ENCODE measurements around the gene PCGF2.
A peak's percentile ranks its signal among the peaks of the same experiment; 100 is the strongest.

PCGF2 gene

DNA sequence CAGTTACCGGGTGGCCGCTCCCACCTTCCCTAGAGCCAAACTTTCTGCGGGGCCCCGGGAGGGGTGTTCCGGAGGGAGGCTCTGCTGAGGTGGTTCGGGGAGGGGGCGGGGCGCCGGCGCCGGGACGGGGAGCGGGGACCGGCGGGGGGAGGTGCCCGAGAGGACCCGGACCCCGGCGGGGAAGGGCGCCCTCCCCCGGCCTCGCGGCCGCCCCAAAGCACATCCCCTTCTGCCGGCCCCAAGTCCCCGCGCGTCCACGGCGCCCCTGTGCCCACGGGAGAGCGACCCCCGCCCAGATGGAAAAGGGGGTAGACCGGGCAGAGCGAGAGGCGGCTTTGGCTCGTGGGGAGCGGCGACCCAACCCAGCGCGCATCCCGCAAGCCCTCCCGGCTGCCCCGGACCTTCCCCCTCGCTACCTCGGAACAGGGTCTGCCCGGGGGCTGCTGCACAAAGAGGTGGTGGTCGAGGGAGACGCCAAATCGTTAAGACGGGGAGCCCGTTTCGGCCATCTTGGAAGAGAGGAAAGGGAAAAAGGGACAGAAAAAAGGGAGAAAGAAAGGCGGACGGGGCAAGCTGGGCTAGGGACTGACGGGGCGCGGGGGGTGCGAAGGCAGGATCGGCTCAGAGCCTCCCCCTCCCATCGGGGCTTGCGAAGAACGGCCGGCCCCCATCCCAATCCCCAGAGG lies 530 bp downstream of the PCGF2 start:
- Histone ChIP-seq H3K4me1 (ENCODE audit: low read length) (peaks cover 17% of the 10 kb centered on the region; the same call in 1 of the 2 replicates), H3K9me2 (replicated peaks; ENCODE audit: insufficient read depth, low read length) (no peaks in the 10 kb centered on the region), H3F3A (ENCODE audit: insufficient read depth, low read length) (peaks cover 25% of the 10 kb centered on the region), H3K36me3 (replicated peaks; ENCODE audit: insufficient read depth, low read length) (no peaks in the 10 kb centered on the region), H3K79me2 (ENCODE audit: low read length) (peaks cover under 1% of the 10 kb centered on the region), H3K27ac (ENCODE audit: low read length) (no peak overlapping the region), H3K27me3 (replicated peaks; ENCODE audit: insufficient read depth, low read length) (peaks cover 22% of the 10 kb centered on the region), H3K9ac (ENCODE audit: low read length) (peak overlapping the region; percentile 26; the same call in 1 of the 2 replicates), H4K20me1 (ENCODE audit: insufficient read depth, low read length) (no peaks in the 10 kb centered on the region), H3K9me3 (replicated peaks; ENCODE audit: insufficient read depth, low read length) (no peaks in the 10 kb centered on the region), H3K4me3 (ENCODE audit: low read length) (peak overlapping the region; percentile 82), H3K4me2 (ENCODE audit: low read depth, low read length) (peak overlapping the region; percentile 100), H2AFZ (ENCODE audit: low read length) (peak overlapping the region; percentile 92)
- no peak for DNase-seq
- TF ChIP-seq EZH2 (optimal IDR thresholded peaks at IDR 0.05; ENCODE audit: low read depth, low read length) (no peak), EZH2phosphoT487 (IDR thresholded peaks at IDR 0.05; ENCODE audit: low read length) (no peak)
- TF ChIP-seq, protein P1, sequence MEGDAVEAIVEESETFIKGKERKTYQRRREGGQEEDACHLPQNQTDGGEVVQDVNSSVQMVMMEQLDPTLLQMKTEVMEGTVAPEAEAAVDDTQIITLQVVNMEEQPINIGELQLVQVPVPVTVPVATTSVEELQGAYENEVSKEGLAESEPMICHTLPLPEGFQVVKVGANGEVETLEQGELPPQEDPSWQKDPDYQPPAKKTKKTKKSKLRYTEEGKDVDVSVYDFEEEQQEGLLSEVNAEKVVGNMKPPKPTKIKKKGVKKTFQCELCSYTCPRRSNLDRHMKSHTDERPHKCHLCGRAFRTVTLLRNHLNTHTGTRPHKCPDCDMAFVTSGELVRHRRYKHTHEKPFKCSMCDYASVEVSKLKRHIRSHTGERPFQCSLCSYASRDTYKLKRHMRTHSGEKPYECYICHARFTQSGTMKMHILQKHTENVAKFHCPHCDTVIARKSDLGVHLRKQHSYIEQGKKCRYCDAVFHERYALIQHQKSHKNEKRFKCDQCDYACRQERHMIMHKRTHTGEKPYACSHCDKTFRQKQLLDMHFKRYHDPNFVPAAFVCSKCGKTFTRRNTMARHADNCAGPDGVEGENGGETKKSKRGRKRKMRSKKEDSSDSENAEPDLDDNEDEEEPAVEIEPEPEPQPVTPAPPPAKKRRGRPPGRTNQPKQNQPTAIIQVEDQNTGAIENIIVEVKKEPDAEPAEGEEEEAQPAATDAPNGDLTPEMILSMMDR (IDR thresholded peaks at IDR 0.05; ENCODE audit: low read length), result no peak

DNA sequence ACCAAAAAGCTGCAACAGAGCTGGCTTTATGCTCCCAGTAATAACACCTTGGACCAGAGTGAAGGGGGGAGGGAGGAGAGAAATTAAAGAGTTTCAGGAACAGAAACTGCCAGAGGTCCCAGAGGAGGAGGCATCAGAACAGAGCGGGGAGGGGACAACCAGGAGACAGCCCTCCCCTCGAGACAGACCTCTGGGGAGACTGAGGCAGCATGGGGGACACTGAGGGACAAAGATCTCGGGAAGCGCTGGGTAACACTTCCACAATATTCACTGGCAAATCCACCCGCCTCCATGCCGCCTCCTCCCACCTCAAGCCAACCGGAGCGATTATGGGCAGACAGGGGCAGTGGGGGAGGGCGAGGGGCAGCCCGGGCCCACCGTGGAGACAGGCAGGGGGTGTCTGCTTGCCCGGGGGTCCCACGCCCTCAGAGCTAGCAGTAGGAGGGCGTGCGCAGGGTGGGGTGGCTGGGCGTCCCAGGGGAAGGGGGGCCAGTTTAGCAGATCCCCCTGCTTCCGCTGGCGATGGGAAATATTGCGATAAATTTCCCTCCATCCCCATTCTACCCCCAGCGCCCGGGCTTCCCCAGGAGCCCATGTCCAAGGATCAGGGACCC lies 1.2 kb downstream of the PCGF2 start:
- no peaks in the 10 kb centered on the region for H3K79me2 ChIP-seq (ENCODE audit: low read length)
- no peak for TF ChIP-seq EZH2phosphoT487 (IDR thresholded peaks at IDR 0.05; ENCODE audit: low read length)
- TF ChIP-seq EZH2 (optimal IDR thresholded peaks at IDR 0.05; ENCODE audit: low read depth, low read length), result no peak
- TF ChIP-seq, protein P1 (IDR thresholded peaks at IDR 0.05; ENCODE audit: low read length), result no peak
- no peak overlapping the region for H2AFZ ChIP-seq (ENCODE audit: low read length)
- no peaks in the 10 kb centered on the region for H3K36me3 ChIP-seq (replicated peaks; ENCODE audit: insufficient read depth, low read length)
- H3F3A ChIP-seq (ENCODE audit: insufficient read depth, low read length), result peaks cover 22% of the 10 kb centered on the region
- no peaks in the 10 kb centered on the region for H3K9me3 ChIP-seq (replicated peaks; ENCODE audit: insufficient read depth, low read length)
- no peaks in the 10 kb centered on the region for H3K9me2 ChIP-seq (replicated peaks; ENCODE audit: insufficient read depth, low read length)
- H3K27ac ChIP-seq (ENCODE audit: low read length), result no peak overlapping the region
- H3K4me1 ChIP-seq (ENCODE audit: low read length), result peaks cover 17% of the 10 kb centered on the region; the same call in 1 of the 2 replicates
- H3K4me3 ChIP-seq (ENCODE audit: low read length), result peak overlapping the region; percentile 82
- peak overlapping the region; percentile 100; the same call in 1 of the 2 replicates for H3K4me2 ChIP-seq (ENCODE audit: low read depth, low read length)
- H4K20me1 ChIP-seq (ENCODE audit: insufficient read depth, low read length), result no peaks in the 10 kb centered on the region
- H3K9ac ChIP-seq (ENCODE audit: low read length), result no peak overlapping the region
- no peak for DNase-seq
- H3K27me3 ChIP-seq (replicated peaks; ENCODE audit: insufficient read depth, low read length), result peaks cover 22% of the 10 kb centered on the region

DNA sequence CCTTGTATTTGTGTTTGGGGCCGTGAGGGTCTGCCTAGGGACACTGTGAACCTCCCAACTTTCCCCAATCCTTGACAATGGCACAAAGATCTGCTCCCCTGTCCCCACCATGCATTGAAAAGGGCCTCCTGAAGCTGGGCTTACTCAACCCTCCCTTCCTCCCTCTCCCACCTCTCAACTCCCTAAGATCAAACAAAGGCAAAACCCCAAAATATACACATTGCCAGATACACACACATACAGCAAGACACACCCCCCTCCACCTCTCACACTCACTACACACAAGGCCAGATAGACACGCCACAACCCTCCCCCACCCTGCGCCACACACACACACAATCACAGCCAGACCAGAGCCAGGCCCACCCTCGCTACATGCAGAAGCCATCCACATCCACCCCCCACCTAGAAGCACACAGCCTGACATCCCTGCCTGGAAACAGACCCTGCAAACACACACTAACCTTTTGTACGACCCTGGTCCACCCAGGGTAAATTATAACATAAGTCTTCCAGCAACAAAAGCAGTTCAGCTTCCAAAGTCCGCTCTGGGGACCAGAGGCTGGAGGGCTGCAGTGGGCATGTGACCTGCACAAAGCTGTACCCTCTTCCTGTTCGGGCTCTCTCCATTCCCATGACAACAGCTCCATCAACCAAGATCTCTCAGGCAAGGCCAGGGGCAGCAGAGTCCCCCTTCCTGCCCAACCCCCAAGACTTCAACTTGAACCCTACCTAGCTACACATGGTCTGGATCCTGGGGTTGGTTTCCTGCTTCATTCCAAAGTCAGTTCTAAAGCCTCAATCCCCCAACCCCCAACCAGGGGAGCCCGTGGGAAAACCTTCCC lies 1.9 kb downstream of the PCGF2 start:
- H3K27me3 ChIP-seq (replicated peaks; ENCODE audit: insufficient read depth, low read length), result peaks cover 22% of the 10 kb centered on the region
- no peak overlapping the region for H3K4me3 ChIP-seq (ENCODE audit: low read length)
- H3K4me1 ChIP-seq (ENCODE audit: low read length), result peaks cover 17% of the 10 kb centered on the region; the same call in 1 of the 2 replicates
- H3K36me3 ChIP-seq (replicated peaks; ENCODE audit: insufficient read depth, low read length), result no peaks in the 10 kb centered on the region
- no peak for DNase-seq
- TF ChIP-seq EZH2phosphoT487 (IDR thresholded peaks at IDR 0.05; ENCODE audit: low read length) (no peak), EZH2 (optimal IDR thresholded peaks at IDR 0.05; ENCODE audit: low read depth, low read length) (no peak)
- TF ChIP-seq, protein P1 (IDR thresholded peaks at IDR 0.05; ENCODE audit: low read length), result no peak
- no peak overlapping the region for H2AFZ ChIP-seq (ENCODE audit: low read length)
- H3K9ac ChIP-seq (ENCODE audit: low read length), result no peak overlapping the region
- H3K4me2 ChIP-seq (ENCODE audit: low read depth, low read length), result peak overlapping the region; percentile 100; the same call in 1 of the 2 replicates
- H3K9me3 ChIP-seq (replicated peaks; ENCODE audit: insufficient read depth, low read length), result no peaks in the 10 kb centered on the region
- no peaks in the 10 kb centered on the region for H3K9me2 ChIP-seq (replicated peaks; ENCODE audit: insufficient read depth, low read length)
- H3K27ac ChIP-seq (ENCODE audit: low read length), result no peak overlapping the region
- peaks cover 17% of the 10 kb centered on the region for H3F3A ChIP-seq (ENCODE audit: insufficient read depth, low read length)
- no peaks in the 10 kb centered on the region for H3K79me2 ChIP-seq (ENCODE audit: low read length)
- H4K20me1 ChIP-seq (ENCODE audit: insufficient read depth, low read length), result no peaks in the 10 kb centered on the region
